ENCODE results near the gene SLC26A6.

GRCh38 chr3:48598323-48599076 is 36.8 kb downstream of the SLC26A6 start:
- no peak for TF ChIP-seq CTCF (conservative IDR thresholded peaks at IDR 0.05; ENCODE audit: low read depth, low read length)
- no peak for TF ChIP-seq EZH2 (IDR thresholded peaks at IDR 0.05; ENCODE audit: low read length, unreplicated experiment)
